ENCODE measurements around the gene ZXDB.
"Not testable (repeated sequence)": the region's sequence is repeated elsewhere in the genome, so short reads cannot be mapped to it uniquely, and the experiment has no call there.

ZXDB gene

GRCh38 chrX:57591284-57592159 is at the start of gene ZXDB:
ZXDB (plus strand) TSS chrX:57592011; CDS start chrX:57592049, 38 bp downstream.
- peak; percentile 12 for DNase-seq

GRCh38 chrX:57565198-57565597 is 26.6 kb upstream of the ZXDB start:
- no peak for DNase-seq

GRCh38 chrX:57573754-57574153 is 18.1 kb upstream of the ZXDB start:
- no peak for DNase-seq

GRCh38 chrX:57582948-57583347 is 8.9 kb upstream of the ZXDB start:
- DNase-seq: not testable (repeated sequence)

GRCh38 chrX:57583477-57583876 is 8.3 kb upstream of the ZXDB start:
- no peak for DNase-seq

- no peak for DNase-seq
Observed at GRCh38 chrX:57586360-57586759, 5.5 kb upstream of the ZXDB start.

GRCh38 chrX:57587062-57587461 is 4.7 kb upstream of the ZXDB start:
- DNase-seq: no peak

- no peak for DNase-seq
Observed at GRCh38 chrX:57587607-57588006, 4.2 kb upstream of the ZXDB start.

- not testable (repeated sequence) for DNase-seq
Observed at GRCh38 chrX:57592160-57592893, 516 bp downstream of the ZXDB start.

- not testable (repeated sequence) for DNase-seq
Observed at GRCh38 chrX:57592894-57593215, 1.0 kb downstream of the ZXDB start.

GRCh38 chrX:57595381-57595811 is 3.6 kb downstream of the ZXDB start:
- DNase-seq: no peak

- DNase-seq: no peak
Observed at GRCh38 chrX:57596109-57596508, 4.3 kb downstream of the ZXDB start.

GRCh38 chrX:57596516-57596915 is 4.7 kb downstream of the ZXDB start:
- DNase-seq: no peak

- no peak for DNase-seq
Observed at GRCh38 chrX:57607295-57608187, 15.7 kb downstream of the ZXDB start.

GRCh38 chrX:57613351-57613750 is 21.5 kb downstream of the ZXDB start:
- DNase-seq: not testable (repeated sequence)

- not testable (repeated sequence) for DNase-seq
Observed at GRCh38 chrX:57629438-57629837, 37.6 kb downstream of the ZXDB start.

- DNase-seq: no peak
Observed at GRCh38 chrX:57640674-57641016, 48.8 kb downstream of the ZXDB start.

- no peak for DNase-seq
Observed at GRCh38 chrX:57641338-57641737, 49.5 kb downstream of the ZXDB start.

GRCh38 chrX:57643698-57644097 is 51.9 kb downstream of the ZXDB start:
- no peak for DNase-seq

GRCh38 chrX:57647020-57647419 is 55.2 kb downstream of the ZXDB start:
- DNase-seq: no peak
